ENCODE results near the gene GTF2F2. TPM values are rescaled to one million over a fixed set of nuclear protein-coding genes. Genes with fewer than 3 reads are reported as not detected.

The GTF2F2 gene
- total and polyA plus RNA-seq, 7 donors, result 18.5 to 32.7 (median 28.5) TPM

DNA sequence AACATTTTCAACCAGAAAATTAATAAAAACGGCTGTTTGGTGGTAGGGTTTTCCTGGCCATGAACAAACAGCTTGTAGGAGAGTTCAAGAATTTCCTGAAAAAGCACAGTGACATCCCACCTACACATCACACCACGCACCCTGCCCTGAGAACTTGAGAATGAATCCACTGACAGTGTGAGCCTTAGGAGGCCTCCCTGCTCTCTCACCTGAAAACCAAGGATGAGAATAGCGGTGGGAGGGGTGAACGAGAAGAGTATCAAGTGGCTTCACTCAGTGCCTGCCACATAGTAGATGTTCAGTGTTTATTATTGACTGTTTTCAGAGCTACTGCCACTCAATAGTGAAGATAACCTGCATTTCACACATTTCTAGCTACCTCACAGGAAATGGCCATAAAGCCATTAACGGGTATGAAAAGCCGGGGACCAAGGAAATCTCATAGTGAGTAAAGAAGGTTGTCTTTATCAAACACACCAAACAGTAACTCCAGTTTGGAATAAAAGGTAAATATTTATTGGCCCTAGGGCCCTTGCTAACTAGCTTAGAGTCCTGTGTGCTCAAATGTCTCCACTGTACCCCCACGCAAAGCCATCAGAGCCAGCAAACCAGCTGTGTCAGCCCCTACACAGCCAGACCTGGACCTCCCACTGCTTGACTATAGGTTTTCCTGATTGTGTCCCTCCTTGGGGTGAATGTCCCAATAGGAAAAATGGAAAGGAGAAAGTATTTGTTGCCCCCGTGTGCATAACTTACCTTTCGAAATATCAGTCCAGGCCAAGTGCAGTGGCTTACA lies 180.1 kb downstream of the GTF2F2 start:
- WGBS, 2 donors, result 47 to 65% methylated on average over 9 of the region's 9 CpGs
- H3K9me3 ChIP-seq, result no peaks in the 10 kb centered on the region
- H3K4me3 ChIP-seq, result no peak overlapping the region
- H3K36me3 ChIP-seq, result no peaks in the 10 kb centered on the region
- peaks cover 0 to 20% (median 11%) of the 10 kb centered on the region in 4 donors for H3K4me1 ChIP-seq
- intact Hi-C loops (cut with DNase I), result no loop called here
- TF ChIP-seq POLR2A (IDR thresholded peaks at IDR 0.05), result no peak
- TF ChIP-seq POLR2AphosphoS5 (IDR thresholded peaks at IDR 0.05), result no peak
- TF ChIP-seq, protein P1, sequence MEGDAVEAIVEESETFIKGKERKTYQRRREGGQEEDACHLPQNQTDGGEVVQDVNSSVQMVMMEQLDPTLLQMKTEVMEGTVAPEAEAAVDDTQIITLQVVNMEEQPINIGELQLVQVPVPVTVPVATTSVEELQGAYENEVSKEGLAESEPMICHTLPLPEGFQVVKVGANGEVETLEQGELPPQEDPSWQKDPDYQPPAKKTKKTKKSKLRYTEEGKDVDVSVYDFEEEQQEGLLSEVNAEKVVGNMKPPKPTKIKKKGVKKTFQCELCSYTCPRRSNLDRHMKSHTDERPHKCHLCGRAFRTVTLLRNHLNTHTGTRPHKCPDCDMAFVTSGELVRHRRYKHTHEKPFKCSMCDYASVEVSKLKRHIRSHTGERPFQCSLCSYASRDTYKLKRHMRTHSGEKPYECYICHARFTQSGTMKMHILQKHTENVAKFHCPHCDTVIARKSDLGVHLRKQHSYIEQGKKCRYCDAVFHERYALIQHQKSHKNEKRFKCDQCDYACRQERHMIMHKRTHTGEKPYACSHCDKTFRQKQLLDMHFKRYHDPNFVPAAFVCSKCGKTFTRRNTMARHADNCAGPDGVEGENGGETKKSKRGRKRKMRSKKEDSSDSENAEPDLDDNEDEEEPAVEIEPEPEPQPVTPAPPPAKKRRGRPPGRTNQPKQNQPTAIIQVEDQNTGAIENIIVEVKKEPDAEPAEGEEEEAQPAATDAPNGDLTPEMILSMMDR (IDR thresholded peaks at IDR 0.05), result no peak
- no peak for TF ChIP-seq EP300 (IDR thresholded peaks at IDR 0.05)
- no peaks in the 10 kb centered on the region for H3K27me3 ChIP-seq
- no peak for DNase-seq
- H3K27ac ChIP-seq, result no peak overlapping the region

DNA sequence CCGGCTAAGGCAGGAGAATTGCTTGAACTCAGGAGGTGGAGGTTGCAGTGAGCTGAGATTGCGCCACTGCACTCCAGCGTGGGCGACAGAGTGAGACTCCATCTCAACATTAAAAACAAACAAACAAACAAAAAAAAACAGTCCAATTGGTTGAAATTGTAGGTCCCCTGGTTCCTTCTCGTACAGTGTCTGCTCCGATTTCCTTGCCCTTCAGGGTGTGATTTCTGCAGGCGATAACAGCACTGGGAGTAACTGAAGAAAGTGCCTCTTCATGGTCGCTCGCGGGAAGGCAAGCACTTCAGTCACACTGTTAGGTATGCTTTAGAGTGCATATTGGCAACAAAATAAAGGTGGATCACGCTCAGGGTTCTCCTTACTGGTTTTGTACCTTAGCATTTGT lies 181.0 kb downstream of the GTF2F2 start:
- intact Hi-C loops (cut with DNase I), result no loop called here
- Histone ChIP-seq H3K27me3 (no peaks in the 10 kb centered on the region), H3K36me3 (no peaks in the 10 kb centered on the region), H3K4me1 (peaks cover 0 to 25% (median 15%) of the 10 kb centered on the region in 4 donors), H3K4me3 (no peak overlapping the region), H3K27ac (no peak overlapping the region), H3K9me3 (no peaks in the 10 kb centered on the region)
- WGBS, 2 donors, result 44 to 84% methylated on average over 11 of the region's 11 CpGs
- no peak for TF ChIP-seq EP300 (IDR thresholded peaks at IDR 0.05)
- TF ChIP-seq, protein P1 (IDR thresholded peaks at IDR 0.05), result no peak
- TF ChIP-seq POLR2A (IDR thresholded peaks at IDR 0.05), result no peak
- no peak for DNase-seq

- Histone ChIP-seq H3K27me3 (no peaks in the 10 kb centered on the region), H3K4me1 (peaks cover 0 to 25% (median 15%) of the 10 kb centered on the region in 4 donors), H3K9me3 (no peaks in the 10 kb centered on the region), H3K27ac (no peak overlapping the region), H3K4me3 (no peak overlapping the region), H3K36me3 (no peaks in the 10 kb centered on the region)
- intact Hi-C loops (cut with DNase I), result no loop called here
- TF ChIP-seq, protein P1 (IDR thresholded peaks at IDR 0.05), result no peak
- TF ChIP-seq POLR2AphosphoS5 (IDR thresholded peaks at IDR 0.05) (no peak), EP300 (IDR thresholded peaks at IDR 0.05) (no peak), POLR2A (IDR thresholded peaks at IDR 0.05) (no peak)
- DNase-seq, result no peak
- 43 to 58% methylated on average over 3 of the region's 3 CpGs for WGBS, 2 donors
Measured at GRCh38 chr13:45302507-45302906, 182.2 kb downstream of the GTF2F2 start.

DNA sequence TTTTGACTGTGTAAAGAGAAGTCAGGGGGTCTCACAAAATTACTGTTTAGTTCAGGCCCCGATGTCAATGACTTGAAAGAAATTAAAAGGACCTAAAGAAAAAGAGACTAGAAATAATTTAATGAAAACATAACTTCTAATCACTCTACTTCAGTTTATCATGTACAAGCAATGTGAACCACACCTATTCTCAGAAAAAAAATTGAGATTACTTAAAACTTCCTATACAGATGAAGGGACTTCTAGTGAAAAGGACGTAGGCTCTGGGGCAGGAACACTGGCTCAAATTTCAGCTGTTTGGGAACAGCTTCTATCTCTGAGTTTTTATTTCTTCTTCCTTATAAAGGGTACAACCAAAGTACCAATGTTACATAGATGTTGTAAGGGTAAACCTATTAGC lies 182.7 kb downstream of the GTF2F2 start:
- TF ChIP-seq, protein P1 (IDR thresholded peaks at IDR 0.05), result no peak
- TF ChIP-seq POLR2AphosphoS5 (IDR thresholded peaks at IDR 0.05) (no peak), EP300 (IDR thresholded peaks at IDR 0.05) (no peak), POLR2A (IDR thresholded peaks at IDR 0.05) (no peak)
- no peaks in the 10 kb centered on the region for H3K9me3 ChIP-seq
- H3K36me3 ChIP-seq, result no peaks in the 10 kb centered on the region
- WGBS, 2 donors, result 82 to 85% methylated on average over 2 of the region's 2 CpGs
- no peaks in the 10 kb centered on the region for H3K27me3 ChIP-seq
- no peak overlapping the region for H3K27ac ChIP-seq
- intact Hi-C loops (cut with DNase I), result no loop called here
- H3K4me3 ChIP-seq, result no peak overlapping the region
- peaks cover 0 to 25% (median 15%) of the 10 kb centered on the region in 4 donors for H3K4me1 ChIP-seq
- no peak for DNase-seq
